WTC11 (cell line): ENCODE data around the gene EIF5A. TPM values are rescaled to one million over a fixed set of nuclear protein-coding genes. Genes with fewer than 3 reads are reported as not detected.
A peak's percentile ranks its signal among the peaks of the same experiment; 100 is the strongest.

ENCODE experiments used
- ATAC-seq: fragments of 200-7000 bp; cut with Tn5 transposase; 2 replicates; pipeline ENCODE4 v1.10.0; 2021; ENCODE audit warnings: mild to moderate bottlenecking, moderate library complexity
- CTCF ChIA-PET: fragments of 300-600 bp; sonication (Branson Sonifier 250); formaldehyde crosslinking; loops from one replicate; lab custom pipeline; 2021; ENCODE audit warnings: antibody characterized with exemption; lab: Charles Lee
- POLR2A ChIA-PET: fragments of 350-600 bp; sonication (Branson Sonifier 250); formaldehyde crosslinking; loops from one replicate; lab custom pipeline; 2021; ENCODE audit warnings: antibody characterized with exemption; lab: Charles Lee
- DNase-seq: peaks from one replicate; pipeline ENCODE4 v3.0.0; 2021; ENCODE audit warnings: low spot score
- H3K27ac Mint-ChIP-seq: 2 replicates; pipeline ENCODE4 v1.8.0; 2021; ENCODE audit warnings: mixed read lengths
- H3K27me3 Mint-ChIP-seq: 2 replicates; pipeline ENCODE4 v1.8.0; 2021; ENCODE audit warnings: low read depth, mild to moderate bottlenecking, moderate library complexity, mixed read lengths
- H3K36me3 Mint-ChIP-seq: 2 replicates; pipeline ENCODE4 v1.8.0; 2021; ENCODE audit warnings: mixed read lengths
- H3K4me1 Mint-ChIP-seq: 2 replicates; pipeline ENCODE4 v1.8.0; 2022; ENCODE audit warnings: mixed read lengths
- H3K4me3 Mint-ChIP-seq: 2 replicates; pipeline ENCODE4 v1.8.0; 2021; ENCODE audit warnings: mild to moderate bottlenecking, moderate library complexity, mixed read lengths
- H3K9me3 Mint-ChIP-seq: 2 replicates; pipeline ENCODE4 v1.8.0; 2021; ENCODE audit warnings: mixed read lengths
- CREB1 ChIP-seq: sonication (generic); formaldehyde crosslinking; IDR thresholded peaks from 2 replicates; pipeline ENCODE4 v1.8.0; 2023; ENCODE audit warnings: mild to moderate bottlenecking, missing genetic modification reagents
- CREM ChIP-seq: sonication (generic); formaldehyde crosslinking; IDR thresholded peaks from 2 replicates; pipeline ENCODE4 v1.8.1; 2022; ENCODE audit warnings: mild to moderate bottlenecking, missing genetic modification reagents, moderate library complexity
- E2F4 ChIP-seq: sonication (generic); formaldehyde crosslinking; IDR thresholded peaks from 2 replicates; pipeline ENCODE4 v1.8.1; 2022; ENCODE audit warnings: low read depth, mild to moderate bottlenecking, moderate library complexity, missing genetic modification reagents, borderline replicate concordance
- ERG ChIP-seq: fragments of 250-450 bp; sonication (Bioruptor Pico); IDR thresholded peaks from 2 replicates; pipeline ENCODE4 v1.8.0; 2021; ENCODE audit warnings: mild to moderate bottlenecking
- GRHL2 ChIP-seq: fragments of 250-450 bp; sonication (Bioruptor Pico); IDR thresholded peaks from 2 replicates; pipeline ENCODE4 v1.8.0; 2022; ENCODE audit warnings: mild to moderate bottlenecking, moderate library complexity; ENCODE audit not compliant: insufficient replicate concordance, severe bottlenecking
- IRF2 ChIP-seq: sonication (generic); formaldehyde crosslinking; IDR thresholded peaks from 2 replicates; pipeline ENCODE4 v1.8.0; 2022; ENCODE audit warnings: low read depth, missing genetic modification reagents, borderline replicate concordance
- MAX ChIP-seq: sonication (generic); formaldehyde crosslinking; IDR thresholded peaks from 2 replicates; pipeline ENCODE4 v1.8.0; 2022; ENCODE audit warnings: mild to moderate bottlenecking, missing genetic modification reagents
- NFATC4 ChIP-seq: fragments of 250-450 bp; sonication (Bioruptor Pico); IDR thresholded peaks from 2 replicates; pipeline ENCODE4 v1.9.0; 2021; ENCODE audit warnings: mild to moderate bottlenecking
- NFYB ChIP-seq: sonication (generic); formaldehyde crosslinking; conservative IDR thresholded peaks from 2 replicates; pipeline ENCODE4 v1.8.0; 2022; ENCODE audit warnings: low read depth, missing genetic modification reagents
- SP1 ChIP-seq: sonication (generic); formaldehyde crosslinking; conservative IDR thresholded peaks from 2 replicates; pipeline ENCODE4 v1.8.1; 2022; ENCODE audit warnings: missing genetic modification reagents
- STAT6 ChIP-seq: sonication (generic); formaldehyde crosslinking; conservative IDR thresholded peaks from 2 replicates; pipeline ENCODE4 v1.8.1; 2023; ENCODE audit warnings: mild to moderate bottlenecking, low read depth, missing genetic modification reagents, moderate library complexity
- ZNF281 ChIP-seq: sonication (generic); formaldehyde crosslinking; IDR thresholded peaks from 2 replicates; pipeline ENCODE4 v1.8.0; 2023; ENCODE audit warnings: mild to moderate bottlenecking, missing genetic modification reagents
- total RNA-seq: library from RNA; stranded (reverse); gene quantifications from 3 replicates; pipeline ENCODE4 v1.2.3, GENCODE V29; 2021
- TF ChIP-seq, protein P1 (sequence below): sonication (generic); formaldehyde crosslinking; IDR thresholded peaks from 2 replicates; pipeline ENCODE4 v1.8.0; 2022; ENCODE audit warnings: missing genetic modification reagents
- TF ChIP-seq, protein P2 (sequence below): sonication (generic); formaldehyde crosslinking; IDR thresholded peaks from 2 replicates; pipeline ENCODE4 v1.8.1; 2022; ENCODE audit warnings: low read depth, missing genetic modification reagents, borderline replicate concordance
- TF ChIP-seq, protein P3 (sequence below): sonication (generic); formaldehyde crosslinking; IDR thresholded peaks from 2 replicates; pipeline ENCODE4 v1.8.1; 2023; ENCODE audit warnings: mild to moderate bottlenecking, moderate library complexity, missing genetic modification reagents

EIF5A gene
- total RNA-seq, 1 experiment from 2014 or later = 1,021 TPM

DNA sequence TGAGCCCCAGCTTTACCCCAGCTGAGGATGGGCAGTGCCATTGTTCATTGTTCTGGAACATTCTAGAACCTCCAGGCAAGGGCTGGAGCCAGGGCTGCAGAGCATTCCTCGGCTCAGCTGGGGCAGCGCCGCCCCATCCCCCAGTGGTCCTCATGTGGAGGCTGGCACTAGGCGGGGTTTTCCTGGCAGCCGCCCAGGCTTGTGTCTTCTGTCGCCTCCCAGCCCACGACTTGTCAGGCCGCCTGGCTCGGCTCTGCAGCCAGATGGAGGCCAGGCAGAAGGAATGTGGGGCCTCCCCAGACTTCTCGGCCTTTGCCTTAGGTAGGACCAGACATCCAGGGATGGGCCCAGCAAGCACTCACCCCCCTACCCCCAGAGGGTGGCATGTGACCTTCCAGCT lies 47.6 kb downstream of the EIF5A start, which contains the start of gene TMEM95:
Gene TMEM95, plus strand, starts transcription at position 104 of the 400 bp plus-strand sequence. Its CDS starts 49 bp downstream, at position 153.
- Mint-ChIP-seq H3K4me3 (no peak within 1 kb of the TSS), H3K27ac (peak within 1 kb of the TSS; percentile 69; the same call in 1 of the 2 replicates), H3K4me1 (peaks cover 22% of the 10 kb centered on the region), H3K36me3 (no peaks in the 10 kb centered on the region), H3K27me3 (peaks cover 12% of the 10 kb centered on the region), H3K9me3 (no peaks in the 10 kb centered on the region)
- no peak for TF ChIP-seq GRHL2 (CRISPR knock-in tag)
- TF ChIP-seq E2F4 (CRISPR knock-in tag) = no peak
- no peak for TF ChIP-seq STAT6 (CRISPR knock-in tag)
- TF ChIP-seq, protein P1, sequence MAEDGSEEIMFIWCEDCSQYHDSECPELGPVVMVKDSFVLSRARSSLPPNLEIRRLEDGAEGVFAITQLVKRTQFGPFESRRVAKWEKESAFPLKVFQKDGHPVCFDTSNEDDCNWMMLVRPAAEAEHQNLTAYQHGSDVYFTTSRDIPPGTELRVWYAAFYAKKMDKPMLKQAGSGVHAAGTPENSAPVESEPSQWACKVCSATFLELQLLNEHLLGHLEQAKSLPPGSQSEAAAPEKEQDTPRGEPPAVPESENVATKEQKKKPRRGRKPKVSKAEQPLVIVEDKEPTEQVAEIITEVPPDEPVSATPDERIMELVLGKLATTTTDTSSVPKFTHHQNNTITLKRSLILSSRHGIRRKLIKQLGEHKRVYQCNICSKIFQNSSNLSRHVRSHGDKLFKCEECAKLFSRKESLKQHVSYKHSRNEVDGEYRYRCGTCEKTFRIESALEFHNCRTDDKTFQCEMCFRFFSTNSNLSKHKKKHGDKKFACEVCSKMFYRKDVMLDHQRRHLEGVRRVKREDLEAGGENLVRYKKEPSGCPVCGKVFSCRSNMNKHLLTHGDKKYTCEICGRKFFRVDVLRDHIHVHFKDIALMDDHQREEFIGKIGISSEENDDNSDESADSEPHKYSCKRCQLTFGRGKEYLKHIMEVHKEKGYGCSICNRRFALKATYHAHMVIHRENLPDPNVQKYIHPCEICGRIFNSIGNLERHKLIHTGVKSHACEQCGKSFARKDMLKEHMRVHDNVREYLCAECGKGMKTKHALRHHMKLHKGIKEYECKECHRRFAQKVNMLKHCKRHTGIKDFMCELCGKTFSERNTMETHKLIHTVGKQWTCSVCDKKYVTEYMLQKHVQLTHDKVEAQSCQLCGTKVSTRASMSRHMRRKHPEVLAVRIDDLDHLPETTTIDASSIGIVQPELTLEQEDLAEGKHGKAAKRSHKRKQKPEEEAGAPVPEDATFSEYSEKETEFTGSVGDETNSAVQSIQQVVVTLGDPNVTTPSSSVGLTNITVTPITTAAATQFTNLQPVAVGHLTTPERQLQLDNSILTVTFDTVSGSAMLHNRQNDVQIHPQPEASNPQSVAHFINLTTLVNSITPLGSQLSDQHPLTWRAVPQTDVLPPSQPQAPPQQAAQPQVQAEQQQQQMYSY (CRISPR knock-in tag) = no peak
- TF ChIP-seq MAX (CRISPR knock-in tag) = no peak
- no peak for TF ChIP-seq ERG (CRISPR knock-in tag)
- no peak for TF ChIP-seq CREB1 (CRISPR knock-in tag)
- no peak for TF ChIP-seq ZNF281 (CRISPR knock-in tag)
- TF ChIP-seq CREM = no peak
- no peak for TF ChIP-seq NFATC4 (CRISPR knock-in tag)
- no peak for TF ChIP-seq IRF2 (CRISPR knock-in tag)
- TF ChIP-seq NFYB (CRISPR knock-in tag) = no peak
- TF ChIP-seq, protein P2, sequence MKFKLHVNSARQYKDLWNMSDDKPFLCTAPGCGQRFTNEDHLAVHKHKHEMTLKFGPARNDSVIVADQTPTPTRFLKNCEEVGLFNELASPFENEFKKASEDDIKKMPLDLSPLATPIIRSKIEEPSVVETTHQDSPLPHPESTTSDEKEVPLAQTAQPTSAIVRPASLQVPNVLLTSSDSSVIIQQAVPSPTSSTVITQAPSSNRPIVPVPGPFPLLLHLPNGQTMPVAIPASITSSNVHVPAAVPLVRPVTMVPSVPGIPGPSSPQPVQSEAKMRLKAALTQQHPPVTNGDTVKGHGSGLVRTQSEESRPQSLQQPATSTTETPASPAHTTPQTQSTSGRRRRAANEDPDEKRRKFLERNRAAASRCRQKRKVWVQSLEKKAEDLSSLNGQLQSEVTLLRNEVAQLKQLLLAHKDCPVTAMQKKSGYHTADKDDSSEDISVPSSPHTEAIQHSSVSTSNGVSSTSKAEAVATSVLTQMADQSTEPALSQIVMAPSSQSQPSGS (CRISPR knock-in tag) = no peak
- TF ChIP-seq SP1 = no peak
- TF ChIP-seq, protein P3, sequence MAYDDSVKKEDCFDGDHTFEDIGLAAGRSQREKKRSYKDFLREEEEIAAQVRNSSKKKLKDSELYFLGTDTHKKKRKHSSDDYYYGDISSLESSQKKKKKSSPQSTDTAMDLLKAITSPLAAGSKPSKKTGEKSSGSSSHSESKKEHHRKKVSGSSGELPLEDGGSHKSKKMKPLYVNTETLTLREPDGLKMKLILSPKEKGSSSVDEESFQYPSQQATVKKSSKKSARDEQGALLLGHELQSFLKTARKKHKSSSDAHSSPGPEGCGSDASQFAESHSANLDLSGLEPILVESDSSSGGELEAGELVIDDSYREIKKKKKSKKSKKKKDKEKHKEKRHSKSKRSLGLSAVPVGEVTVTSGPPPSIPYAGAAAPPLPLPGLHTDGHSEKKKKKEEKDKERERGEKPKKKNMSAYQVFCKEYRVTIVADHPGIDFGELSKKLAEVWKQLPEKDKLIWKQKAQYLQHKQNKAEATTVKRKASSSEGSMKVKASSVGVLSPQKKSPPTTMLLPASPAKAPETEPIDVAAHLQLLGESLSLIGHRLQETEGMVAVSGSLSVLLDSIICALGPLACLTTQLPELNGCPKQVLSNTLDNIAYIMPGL (CRISPR knock-in tag) = no peak
- CTCF ChIA-PET = interaction anchor here (0.8 to 6.6 kb wide), 28 partner anchors 10 to 234 kb away, joined by 3 to 69 read pairs (median 7); partner anchors contain the start of genes ACAP1, CHRNB1, NEURL4 and PLSCR3
- POLR2A ChIA-PET = interaction anchor here (1.0 to 1.4 kb wide), 4 partner anchors 13 to 91 kb away, joined by 3 to 6 read pairs (median 4); partner anchors contain the start of genes ACAP1 and TMEM256
- no peak for DNase-seq
- ATAC-seq = no peak
